ENCODE data around the gene S1PR4.

- TF ChIP-seq CTCF (conservative IDR thresholded peaks at IDR 0.05 in 1 of 2, IDR thresholded peaks at IDR 0.05 in 1 of 2; ENCODE audit: low read depth in 1 of 2, low read length in 2 of 2), result no peak
- TF ChIP-seq EZH2 (IDR thresholded peaks at IDR 0.05; ENCODE audit: low read length, missing control alignments), result no peak
These were observed 2.5 kb upstream of the S1PR4 start for GRCh38 chr19:3175781-3176714.

Measured in fibroblast of lung (primary cell).